Activated T-cell treated with anti-CD3 and anti-CD28 coated beads, Interleukin-2, amount 50 U/mL, for 48 hours (primary cell): ENCODE data around the gene ZNF76.
A peak's percentile ranks its signal among the peaks of the same experiment; 100 is the strongest.

Source experiments
- DNase-seq, 2 experiments: peaks; one replicate each; pipeline ENCODE4 v3.0.0-alpha.2; 2020

Gene ZNF76

GRCh38 chr6:35332074-35332887 lies 72.7 kb downstream of the ZNF76 start:
- peak; percentile 59 to 71 for DNase-seq

- no peak for DNase-seq
Measured at GRCh38 chr6:35341557-35341956, 82.0 kb downstream of the ZNF76 start.

DNA sequence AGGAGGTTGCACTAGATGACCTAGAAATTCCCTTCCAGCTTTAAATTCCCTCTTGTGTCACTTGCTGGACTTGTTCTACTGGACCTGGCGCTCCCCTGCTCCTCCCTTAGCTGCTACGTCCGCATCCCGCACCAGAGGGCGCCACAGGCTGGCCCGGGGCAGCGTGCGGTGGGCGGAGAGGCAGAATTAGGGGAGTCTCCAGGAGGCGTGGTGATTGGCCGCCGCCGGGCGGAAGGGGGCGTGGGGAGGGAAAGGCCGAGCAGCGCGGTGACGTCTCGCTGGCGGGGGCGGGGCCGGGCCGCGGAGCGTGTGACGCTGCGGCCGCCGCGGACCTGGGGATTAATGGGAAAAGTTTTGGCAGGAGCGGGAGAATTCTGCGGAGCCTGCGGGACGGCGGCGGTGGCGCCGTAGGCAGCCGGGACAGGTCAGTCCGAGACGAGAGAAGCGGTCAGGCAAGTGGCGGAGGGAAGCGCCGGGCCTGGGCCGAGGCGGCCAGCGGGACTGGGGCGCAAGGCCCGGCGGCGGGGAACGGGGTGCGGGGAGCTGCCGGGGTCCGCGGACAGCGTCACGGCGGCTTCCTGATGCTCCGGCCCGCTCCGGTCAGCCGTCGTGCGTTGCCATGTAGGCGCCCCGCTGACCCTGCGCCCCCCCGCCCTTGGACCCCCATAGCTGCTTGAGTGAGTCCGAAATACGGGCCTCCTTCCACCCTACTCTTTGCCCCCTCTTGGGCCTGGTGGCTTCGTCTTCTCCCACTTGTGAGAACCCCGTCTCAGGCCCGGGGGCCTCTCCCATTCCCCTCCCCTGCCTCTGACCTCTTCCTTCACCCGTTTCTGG lies 82.9 kb downstream of the ZNF76 start, which contains the start of gene PPARD:
PPARD (plus strand) TSS at position 301 of the 834 bp plus-strand sequence. CDS start 68,530 bp downstream, outside the sequence.
- peak; percentile 99 to 100 for DNase-seq

DNA sequence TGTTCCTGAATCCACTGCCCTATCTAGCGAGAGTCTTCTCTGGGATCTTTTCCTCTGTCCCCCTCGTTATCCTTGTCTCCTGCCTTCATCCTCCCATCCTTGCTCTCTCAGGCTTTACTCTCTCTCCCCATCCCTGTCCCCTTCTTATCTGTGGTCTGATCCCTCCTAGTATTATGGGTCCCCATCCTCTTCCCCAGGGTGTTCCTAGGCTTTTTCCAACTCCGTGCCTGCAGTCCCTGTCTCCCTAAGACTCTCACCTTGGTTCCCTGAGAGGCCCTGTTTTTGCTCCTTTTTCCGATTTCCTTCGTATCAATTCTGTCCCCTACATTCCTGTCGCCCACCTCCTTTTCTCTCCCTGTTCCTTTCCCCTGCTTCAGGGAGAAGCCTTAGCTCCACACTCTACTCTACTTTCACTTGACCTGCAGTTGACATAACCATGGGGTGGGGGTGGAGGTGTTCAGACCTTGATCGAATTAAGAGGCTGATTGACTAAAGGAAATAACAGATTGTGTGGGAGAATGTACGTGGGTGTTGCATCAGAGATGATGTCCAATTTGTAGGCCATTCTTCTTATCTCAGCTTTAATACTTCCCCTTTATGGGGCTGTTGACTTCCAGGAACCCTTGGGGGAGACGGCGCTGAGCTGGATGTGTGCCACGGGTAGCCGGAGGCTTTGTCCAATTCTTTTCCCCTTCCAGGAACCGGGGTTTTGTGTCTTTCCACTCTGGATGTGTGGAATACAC lies 83.7 kb downstream of the ZNF76 start:
- peak in 1 of 2 experiments; percentile 32 for DNase-seq

DNA sequence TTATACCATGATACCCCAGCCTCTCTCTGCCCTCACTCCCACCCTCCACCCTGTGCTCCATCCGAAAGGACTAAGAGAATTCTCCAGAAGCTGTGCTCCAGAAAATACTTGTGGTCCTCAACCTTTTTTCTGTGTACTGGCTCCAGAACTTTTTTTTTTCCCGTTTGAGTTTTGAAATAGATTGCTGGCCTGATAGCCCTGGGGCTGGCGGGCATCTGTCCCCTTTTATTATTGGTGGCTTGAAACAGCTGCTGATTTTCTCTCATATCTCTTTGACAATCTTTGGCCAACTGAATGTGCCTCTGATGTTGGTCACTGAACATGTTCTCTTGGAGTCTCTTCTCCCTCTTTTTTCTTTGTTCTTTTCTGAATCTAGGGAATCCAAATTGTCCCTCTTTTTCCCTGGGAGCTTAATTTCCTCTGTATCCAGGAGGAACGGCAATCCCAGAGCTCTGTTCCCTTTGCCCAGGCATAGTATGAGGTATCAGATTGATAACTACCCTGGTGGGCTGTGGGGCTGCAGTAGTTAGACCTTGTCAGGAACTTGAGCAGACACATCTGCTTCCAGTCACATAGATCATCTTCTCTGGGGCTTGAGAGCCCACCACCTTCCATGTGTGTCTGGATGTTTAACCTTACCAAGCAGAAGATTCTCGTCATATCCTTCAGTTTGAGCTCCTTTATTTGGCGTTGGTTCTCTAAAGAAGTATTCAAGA lies 84.5 kb downstream of the ZNF76 start:
- no peak for DNase-seq
